ENCODE data around the gene DMAC2L.
A peak's percentile ranks its signal among the peaks of the same experiment; 100 is the strongest.
"Not testable (repeated sequence)": the region's sequence is repeated elsewhere in the genome, so short reads cannot be mapped to it uniquely, and the experiment has no call there.

DMAC2L gene, protein sequence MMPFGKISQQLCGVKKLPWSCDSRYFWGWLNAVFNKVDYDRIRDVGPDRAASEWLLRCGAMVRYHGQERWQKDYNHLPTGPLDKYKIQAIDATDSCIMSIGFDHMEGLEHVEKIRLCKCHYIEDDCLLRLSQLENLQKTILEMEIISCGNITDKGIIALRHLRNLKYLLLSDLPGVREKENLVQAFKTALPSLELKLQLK

DNA sequence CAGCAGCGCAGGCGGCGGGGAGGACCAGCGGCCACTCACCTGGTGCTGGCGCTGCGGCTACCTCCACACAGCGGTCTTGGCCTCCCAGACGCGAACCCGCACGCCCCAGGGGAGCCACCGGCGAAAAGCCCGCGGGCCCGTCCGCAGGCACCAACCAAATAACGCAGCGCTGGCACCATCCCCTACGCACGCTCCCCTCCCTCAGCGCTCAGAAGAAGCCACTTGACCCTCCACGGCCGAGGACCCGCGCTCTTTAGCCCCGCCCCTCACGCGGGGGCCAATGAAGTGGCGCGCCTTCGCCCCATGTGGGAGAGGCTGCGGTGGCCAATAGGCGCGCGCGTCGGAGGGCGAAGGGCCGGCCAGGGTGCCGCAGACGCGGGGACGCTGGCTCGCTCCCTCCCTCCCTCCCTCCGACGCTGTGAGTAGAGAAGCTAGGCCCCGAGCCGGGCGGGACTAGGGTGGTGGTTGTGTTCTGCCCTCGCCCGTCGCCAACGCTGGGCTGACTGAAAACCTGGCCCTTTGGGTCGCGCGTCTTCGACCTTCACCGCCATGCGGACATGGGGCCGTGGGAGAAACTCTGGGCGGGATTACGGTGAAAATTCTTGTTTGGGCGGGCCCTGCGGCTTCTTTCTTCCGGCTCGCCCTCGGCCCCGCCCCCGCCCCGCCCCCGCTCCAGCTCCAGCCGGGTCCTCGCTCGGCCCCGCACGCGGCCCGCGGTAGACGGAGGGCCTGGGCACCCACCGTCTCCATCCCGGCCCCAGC lies at the start of gene DMAC2L, which contains the start of gene L2HGDH:
TSS of gene DMAC2L (plus strand) at position 353 of the 762 bp plus-strand sequence. CDS start 9,164 bp downstream, outside the sequence.
TSS of gene L2HGDH (minus strand) at position 258 of the 762 bp plus-strand sequence. CDS start at position 179, 79 bp downstream.
- DNase-seq: peak; percentile 92

DNA sequence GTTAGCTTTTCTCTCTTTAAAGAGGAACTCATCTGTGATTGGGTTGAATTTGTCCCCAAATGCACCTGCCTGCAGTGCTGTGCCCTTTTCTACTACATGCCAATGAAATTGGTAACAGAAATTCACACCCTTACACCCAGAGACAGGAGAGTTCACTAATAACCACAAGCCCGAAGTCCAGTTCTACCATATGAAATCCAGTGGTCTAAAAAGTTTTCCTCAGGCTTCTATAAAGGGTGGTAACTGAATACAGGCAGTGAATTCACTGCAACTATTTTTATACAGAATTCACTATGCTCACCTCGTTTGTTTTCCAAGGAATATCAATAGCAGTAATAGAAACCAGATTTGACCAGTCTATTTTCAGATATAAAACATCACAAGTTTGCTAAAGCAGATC lies 49.3 kb upstream of the DMAC2L start:
- no peak for DNase-seq

DNA sequence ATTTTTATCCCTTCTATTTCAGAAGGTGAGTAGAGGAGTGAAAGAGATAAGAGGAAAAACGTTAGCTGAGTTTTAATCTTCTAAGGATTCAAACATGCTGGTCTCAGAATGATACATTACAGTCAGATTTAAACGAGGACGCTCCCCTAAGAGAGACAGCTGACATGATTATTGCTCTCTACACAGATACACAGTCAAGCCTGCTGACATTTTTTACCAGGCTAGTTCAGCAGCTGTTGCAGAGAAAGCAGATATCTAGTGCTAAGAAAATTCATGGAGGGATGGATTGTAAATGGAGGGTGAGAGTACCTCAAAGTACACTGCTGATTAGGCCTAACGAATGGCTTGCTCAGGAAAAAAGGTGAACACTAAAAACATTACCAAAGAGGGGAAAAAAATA lies 48.8 kb upstream of the DMAC2L start:
- DNase-seq: no peak

- no peak for DNase-seq
These were observed 47.1 kb upstream of the DMAC2L start for GRCh38 chr14:50265029-50265428.

- no peak for DNase-seq
These were observed 41.2 kb upstream of the DMAC2L start for GRCh38 chr14:50270932-50271331.

DNA sequence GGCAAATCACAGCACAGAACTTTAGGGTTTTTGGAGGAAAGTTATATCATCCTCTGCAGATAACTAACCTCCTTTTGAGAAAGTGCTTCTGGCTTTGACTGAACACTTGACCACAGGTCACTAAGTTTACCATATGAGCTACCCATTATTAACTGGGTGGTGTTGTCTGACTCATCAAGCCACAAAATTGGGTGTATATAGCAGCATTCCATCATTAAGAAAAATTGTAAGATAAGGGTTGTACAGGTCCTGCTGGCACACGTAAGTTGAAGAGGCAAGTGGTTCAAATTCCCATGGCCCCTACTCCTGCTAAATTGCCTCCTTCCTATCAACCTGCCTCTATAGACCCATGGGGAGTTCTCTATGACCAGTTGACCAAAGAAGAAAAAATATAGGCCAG lies 39.6 kb upstream of the DMAC2L start:
- DNase-seq: no peak

GRCh38 chr14:50285861-50286260 lies 26.3 kb upstream of the DMAC2L start:
- no peak for DNase-seq

GRCh38 chr14:50288146-50288545 lies 24.0 kb upstream of the DMAC2L start:
- DNase-seq: no peak

DNA sequence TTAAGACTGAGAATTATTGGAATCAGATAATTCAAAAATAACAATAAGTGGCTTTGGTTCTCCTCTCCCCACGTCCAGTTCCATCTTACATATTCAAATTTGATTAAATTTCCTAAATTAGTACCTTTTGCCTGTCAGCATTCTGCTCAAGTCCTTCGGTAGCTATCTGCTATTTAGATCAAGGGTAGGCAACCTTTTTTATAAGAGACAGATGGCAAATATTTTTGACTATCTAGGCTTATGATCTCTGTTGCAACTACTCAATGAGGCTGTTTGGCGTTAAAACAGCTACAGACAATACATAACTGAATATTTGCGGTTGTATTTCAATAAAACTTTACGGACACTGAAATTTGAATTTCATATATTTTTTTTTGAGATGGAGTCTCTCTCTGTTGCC lies 21.8 kb upstream of the DMAC2L start:
- DNase-seq: no peak

GRCh38 chr14:50299585-50299984 lies 12.5 kb upstream of the DMAC2L start:
- no peak for DNase-seq

DNA sequence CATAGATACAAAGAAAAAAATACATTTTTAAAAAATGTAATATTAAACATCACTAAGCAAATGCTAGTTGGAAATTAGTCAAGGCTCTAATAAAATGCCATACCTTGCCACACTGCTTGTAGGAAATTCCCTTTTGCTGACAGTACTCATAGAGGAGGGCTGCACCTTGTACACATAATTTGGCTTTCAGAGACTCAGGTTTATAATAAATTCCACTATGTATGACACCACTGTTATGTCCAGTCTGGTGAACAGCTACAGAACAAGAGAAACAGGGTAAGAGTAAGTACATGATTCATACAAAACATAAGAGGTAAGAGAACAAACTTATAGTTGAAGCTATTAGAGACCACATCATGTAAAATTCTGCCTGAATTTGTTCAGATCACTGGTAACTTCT lies 10.2 kb upstream of the DMAC2L start:
- no peak for DNase-seq

DNA sequence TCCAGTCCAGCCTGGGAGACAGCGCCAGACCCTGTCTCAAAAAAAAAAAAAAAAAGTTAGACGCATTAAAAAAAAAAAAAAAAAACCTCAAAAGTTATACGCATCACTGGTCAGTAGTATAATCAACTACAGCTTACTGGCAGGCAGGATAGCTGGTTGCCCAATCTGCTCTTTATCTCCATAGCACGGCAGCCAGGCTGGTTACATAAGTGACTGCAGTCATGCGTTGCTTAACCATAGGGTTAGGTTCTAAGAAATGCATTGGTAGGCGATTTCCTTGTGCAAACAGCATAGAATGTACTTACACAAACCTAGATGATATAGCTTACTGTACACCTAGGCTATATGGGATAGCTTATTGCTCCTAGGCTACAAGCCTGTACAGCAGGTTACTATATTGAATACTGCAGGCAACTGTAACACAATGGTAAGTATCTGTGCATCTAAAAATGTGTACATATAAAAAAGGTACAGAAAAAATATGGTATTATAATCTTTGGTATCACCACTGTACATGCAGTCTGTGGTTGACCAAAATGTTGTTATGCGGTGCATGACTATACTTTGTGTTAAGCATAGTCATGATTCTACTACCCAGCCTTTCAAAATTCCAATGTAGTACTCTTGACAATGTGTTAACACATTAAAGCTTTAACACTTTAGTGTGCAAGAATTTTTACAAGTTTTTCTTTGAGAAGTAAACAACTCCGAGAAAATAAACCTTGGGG lies 8.2 kb upstream of the DMAC2L start:
- no peak for DNase-seq

DNA sequence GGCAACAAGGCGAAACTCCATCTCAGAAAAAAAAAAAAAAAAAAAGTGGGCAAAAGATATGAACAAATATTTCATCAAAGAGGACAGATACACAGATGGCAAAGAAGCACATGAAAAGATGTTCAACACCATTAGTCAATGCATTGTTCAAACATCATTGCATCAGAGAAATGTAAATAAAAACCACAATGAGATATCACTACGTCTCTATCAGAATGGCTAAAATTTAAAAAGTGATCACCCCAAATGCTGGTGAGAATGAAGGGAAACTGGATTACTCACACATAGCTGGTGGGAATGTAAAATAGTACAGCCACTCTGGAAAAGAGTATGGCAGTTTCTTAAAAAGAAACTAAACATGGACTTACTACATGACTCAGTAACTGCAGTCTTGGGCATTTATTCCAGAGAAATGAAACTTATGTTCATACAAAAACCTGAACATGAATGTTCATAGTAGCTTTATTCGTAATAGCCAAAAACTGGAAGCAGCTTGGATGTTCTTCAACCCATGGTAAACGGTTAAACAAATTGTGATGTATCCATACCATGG lies 3.7 kb upstream of the DMAC2L start:
- DNase-seq: no peak

- DNase-seq: no peak
These were observed 1.7 kb upstream of the DMAC2L start for GRCh38 chr14:50310445-50310844.

- DNase-seq: no peak
These were observed 670 bp upstream of the DMAC2L start for GRCh38 chr14:50311337-50311971.

DNA sequence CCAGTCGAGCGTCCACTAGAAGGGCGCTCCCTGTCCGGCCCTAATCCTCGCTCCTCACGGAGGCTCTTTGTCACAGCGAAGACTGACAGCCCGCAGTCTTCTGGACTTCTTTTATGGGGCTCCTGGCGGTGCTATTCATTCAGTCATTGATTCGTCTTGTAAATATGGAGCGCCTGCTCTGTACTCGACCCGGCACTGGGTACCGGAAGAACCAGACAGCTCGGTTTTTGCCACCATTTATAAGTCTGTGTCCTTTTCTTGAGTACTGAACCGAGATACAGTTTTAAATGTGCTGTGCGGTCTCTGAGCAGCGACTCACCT lies 570 bp downstream of the DMAC2L start:
- DNase-seq: no peak

DNA sequence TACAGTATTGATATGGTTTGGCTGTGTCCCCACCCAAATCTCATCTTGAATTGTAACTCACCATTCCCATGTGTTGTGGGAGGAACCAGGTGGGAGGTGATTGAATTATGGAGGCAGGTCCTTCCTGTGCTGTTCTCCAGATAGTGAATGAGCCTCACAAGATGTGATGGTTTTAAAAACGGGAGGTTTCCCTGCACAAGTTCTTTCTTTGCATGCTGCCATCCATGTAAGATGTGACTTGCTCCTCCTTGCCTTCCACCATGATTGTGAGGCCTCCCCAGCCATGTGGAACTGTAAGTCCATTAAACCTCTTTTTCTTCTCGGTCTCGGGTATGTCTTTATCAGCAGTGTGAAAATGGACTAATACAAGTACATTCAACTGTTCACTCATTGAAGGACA lies 2.0 kb downstream of the DMAC2L start:
- DNase-seq: not testable (repeated sequence)

GRCh38 chr14:50318031-50318626 lies 6.0 kb downstream of the DMAC2L start:
- no peak for DNase-seq

DNA sequence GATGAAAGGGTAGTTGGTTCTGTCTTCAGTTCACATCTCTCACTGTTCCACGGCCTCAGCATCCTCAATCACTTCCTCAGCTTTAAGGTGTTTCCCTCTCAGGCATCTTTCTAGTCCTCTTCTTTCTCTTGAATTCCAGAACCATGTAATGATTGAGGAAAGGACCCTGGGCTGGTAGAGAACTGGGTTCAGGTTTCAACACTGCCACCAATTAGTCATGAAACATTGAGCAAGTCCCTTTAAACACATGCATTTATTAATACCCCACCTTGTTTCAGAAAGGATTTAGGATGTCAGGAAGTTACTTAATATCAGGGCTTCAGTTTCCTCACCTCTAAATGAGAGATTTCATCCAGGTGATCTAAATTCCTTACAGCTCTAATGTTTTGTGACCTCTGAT lies 7.2 kb downstream of the DMAC2L start:
- DNase-seq: no peak

- DNase-seq: no peak
These were observed 7.6 kb downstream of the DMAC2L start for GRCh38 chr14:50319721-50320120.

GRCh38 chr14:50320283-50320682 lies 8.2 kb downstream of the DMAC2L start:
- DNase-seq: no peak

DNA sequence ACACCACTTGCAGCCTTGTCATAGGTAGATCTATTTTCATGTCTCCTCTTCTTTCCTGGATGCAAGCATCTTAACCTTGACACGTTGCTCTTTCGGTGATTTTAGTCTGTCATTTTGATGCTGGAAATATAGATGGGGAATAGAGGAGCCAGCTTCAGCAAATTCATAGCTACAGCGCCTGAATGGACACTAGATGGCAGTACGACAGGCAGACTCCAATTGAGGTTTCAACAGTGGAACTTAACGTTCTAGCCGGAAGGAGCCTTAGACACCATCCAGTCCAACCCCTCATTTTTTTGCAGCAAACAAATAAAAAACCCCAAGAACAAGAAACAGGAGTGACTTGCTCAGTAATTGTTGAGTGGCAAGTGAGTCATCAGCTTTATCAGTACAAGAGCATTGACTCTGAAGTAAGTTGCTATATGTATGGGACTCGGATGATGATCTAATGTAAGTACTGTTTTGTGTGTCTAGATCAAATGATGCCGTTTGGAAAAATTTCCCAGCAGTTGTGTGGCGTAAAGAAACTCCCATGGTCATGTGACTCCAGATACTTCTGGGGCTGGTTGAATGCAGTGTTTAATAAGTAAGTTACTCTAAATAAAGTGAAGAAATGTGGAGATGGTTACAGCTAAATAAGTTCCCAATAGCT lies 9.0 kb downstream of the DMAC2L start:
- DNase-seq: peak; percentile 75

Data from CD4-positive, alpha-beta T cell treated with Interleukin-6 for 4 hours (primary cell).